HL-60 (cell line): ENCODE results near the gene CSF1.

ENCODE experiments used
- POLR2AphosphoS5 ChIP-seq: IDR thresholded peaks from 2 replicates; pipeline ENCODE4 v1.6.1; 2012; ENCODE audit warnings: low read depth
- SPI1 ChIP-seq: IDR thresholded peaks from 2 replicates; pipeline ENCODE4 v1.6.1; 2012; ENCODE audit warnings: low read depth, mild to moderate bottlenecking, borderline replicate concordance
- TF ChIP-seq, protein P1 (sequence below): IDR thresholded peaks from one replicate; pipeline ENCODE4 v1.5.1; 2011; ENCODE audit warnings: low read length, control low read depth, inconsistent platforms; ENCODE audit not compliant: insufficient read depth
- TF ChIP-seq, protein P2 (sequence below): IDR thresholded peaks from 2 replicates; pipeline ENCODE4 v1.6.1; 2012; ENCODE audit warnings: low read depth; ENCODE audit not compliant: insufficient replicate concordance

DNA sequence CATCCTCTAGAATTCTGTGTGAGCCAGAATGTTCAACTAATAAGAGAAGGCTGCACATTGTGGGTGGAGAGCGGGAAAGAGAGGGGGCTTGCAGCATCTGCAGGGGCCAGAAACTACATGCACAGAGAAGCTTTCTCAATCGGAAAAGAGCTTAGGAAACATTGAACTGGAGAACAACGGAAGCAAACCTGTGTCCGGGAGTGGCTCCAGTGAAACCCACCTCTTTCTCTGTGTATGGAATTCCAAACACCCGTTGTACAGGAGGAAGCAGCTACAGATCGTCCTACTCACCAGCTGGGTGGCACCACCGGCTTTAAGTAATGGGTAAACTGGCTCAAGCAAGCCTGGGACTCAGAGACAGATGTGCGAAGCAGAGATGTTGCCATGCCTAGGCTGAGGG is 14.0 kb upstream of the CSF1 start:
- TF ChIP-seq, protein P1, sequence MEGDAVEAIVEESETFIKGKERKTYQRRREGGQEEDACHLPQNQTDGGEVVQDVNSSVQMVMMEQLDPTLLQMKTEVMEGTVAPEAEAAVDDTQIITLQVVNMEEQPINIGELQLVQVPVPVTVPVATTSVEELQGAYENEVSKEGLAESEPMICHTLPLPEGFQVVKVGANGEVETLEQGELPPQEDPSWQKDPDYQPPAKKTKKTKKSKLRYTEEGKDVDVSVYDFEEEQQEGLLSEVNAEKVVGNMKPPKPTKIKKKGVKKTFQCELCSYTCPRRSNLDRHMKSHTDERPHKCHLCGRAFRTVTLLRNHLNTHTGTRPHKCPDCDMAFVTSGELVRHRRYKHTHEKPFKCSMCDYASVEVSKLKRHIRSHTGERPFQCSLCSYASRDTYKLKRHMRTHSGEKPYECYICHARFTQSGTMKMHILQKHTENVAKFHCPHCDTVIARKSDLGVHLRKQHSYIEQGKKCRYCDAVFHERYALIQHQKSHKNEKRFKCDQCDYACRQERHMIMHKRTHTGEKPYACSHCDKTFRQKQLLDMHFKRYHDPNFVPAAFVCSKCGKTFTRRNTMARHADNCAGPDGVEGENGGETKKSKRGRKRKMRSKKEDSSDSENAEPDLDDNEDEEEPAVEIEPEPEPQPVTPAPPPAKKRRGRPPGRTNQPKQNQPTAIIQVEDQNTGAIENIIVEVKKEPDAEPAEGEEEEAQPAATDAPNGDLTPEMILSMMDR, result no peak
- no peak for TF ChIP-seq POLR2AphosphoS5
- no peak for TF ChIP-seq SPI1
- TF ChIP-seq, protein P2, sequence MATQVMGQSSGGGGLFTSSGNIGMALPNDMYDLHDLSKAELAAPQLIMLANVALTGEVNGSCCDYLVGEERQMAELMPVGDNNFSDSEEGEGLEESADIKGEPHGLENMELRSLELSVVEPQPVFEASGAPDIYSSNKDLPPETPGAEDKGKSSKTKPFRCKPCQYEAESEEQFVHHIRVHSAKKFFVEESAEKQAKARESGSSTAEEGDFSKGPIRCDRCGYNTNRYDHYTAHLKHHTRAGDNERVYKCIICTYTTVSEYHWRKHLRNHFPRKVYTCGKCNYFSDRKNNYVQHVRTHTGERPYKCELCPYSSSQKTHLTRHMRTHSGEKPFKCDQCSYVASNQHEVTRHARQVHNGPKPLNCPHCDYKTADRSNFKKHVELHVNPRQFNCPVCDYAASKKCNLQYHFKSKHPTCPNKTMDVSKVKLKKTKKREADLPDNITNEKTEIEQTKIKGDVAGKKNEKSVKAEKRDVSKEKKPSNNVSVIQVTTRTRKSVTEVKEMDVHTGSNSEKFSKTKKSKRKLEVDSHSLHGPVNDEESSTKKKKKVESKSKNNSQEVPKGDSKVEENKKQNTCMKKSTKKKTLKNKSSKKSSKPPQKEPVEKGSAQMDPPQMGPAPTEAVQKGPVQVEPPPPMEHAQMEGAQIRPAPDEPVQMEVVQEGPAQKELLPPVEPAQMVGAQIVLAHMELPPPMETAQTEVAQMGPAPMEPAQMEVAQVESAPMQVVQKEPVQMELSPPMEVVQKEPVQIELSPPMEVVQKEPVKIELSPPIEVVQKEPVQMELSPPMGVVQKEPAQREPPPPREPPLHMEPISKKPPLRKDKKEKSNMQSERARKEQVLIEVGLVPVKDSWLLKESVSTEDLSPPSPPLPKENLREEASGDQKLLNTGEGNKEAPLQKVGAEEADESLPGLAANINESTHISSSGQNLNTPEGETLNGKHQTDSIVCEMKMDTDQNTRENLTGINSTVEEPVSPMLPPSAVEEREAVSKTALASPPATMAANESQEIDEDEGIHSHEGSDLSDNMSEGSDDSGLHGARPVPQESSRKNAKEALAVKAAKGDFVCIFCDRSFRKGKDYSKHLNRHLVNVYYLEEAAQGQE, result no peak
